Activated T-helper 1 cell treated with anti-CD3 and anti-CD28 coated beads, Interleukin-2, amount 50 U/mL, for 16 hours (primary cell): ENCODE data around the gene TSHZ3.

ENCODE experiments used
- DNase-seq, 2 donors: peaks; one replicate each; pipeline ENCODE4 v3.0.0-alpha.2; 2020; ENCODE audit warnings: low read depth in 1 of 2, low spot score in 1 of 2

Gene TSHZ3

DNA sequence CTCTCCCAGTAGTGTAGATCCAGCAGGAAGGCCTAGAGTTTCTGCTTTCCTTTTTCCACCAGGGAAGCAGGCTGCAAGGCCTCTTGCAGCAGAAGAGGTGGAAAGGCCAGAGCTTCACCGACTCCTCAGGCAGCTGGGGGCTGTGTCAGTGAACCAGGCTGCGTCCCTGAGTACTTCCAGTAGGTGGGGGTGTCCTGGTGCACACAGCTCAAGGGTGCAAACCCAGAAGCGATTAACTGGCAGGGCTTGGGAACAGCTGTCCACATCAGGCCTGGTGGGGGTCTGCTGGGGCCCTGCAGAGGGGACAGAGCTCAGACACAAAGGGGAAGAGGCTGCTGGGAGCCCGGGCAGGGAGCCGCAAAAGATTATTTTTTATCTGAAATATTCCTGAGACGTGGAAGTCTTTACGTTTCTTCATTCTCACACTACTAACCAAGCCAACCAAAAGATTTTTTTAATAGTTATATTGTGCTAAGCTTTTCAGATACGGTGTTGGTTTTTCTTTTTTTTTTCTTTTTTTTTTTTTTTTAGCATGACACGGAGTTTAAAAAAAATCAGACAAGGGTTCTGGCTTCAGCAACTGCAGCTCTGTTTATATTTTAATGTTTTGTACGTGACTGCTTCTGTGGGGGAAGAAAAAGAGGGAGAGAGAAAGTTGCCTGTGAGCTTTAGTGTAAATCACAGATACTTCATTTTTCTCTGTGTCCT lies 11.0 kb downstream of the TSHZ3 start:
- DNase-seq, result no peak

- no peak for DNase-seq
Measured at GRCh38 chr19:31337008-31337914, 12.0 kb downstream of the TSHZ3 start.

- DNase-seq, result no peak
Measured at GRCh38 chr19:31335716-31336115, 13.5 kb downstream of the TSHZ3 start.

DNA sequence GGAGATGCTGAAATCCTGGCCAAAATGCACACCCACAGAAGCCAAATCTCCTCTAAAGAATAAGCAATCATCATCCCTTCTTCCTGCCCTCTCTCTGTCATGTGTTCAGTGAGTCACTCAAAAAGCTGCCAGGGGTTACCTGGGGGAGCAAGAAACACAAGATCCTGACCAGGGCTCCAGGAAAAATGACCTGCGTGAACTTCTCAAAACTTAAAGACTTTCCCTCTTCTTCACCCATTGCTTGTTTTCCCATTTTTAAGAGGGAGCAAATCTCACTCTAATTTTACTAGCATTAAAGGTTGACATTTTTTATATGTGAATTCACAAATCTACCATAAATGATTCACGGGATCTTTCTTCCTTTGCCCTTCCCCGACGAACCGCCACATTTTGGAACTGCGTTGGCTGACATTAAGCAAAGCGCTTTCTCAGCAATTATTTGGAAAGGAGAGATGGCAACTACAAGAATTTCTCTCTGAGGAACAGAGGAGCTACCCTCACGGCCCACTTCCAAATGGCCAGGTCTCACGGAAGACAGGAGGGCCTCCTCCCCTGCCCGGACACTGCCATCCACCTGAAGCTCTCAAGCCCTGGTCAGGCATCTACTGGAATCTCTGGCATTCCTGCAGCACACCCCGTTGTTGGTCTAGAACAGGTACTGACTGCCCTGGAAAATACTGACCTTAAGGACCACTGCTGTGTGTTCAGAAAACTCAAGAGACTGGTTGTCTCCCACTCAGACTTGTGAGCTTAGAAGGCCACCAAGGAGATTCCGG lies 14.2 kb downstream of the TSHZ3 start:
- DNase-seq, result no peak

- DNase-seq, result no peak
Measured at GRCh38 chr19:31334101-31334848, 15.0 kb downstream of the TSHZ3 start.

DNA sequence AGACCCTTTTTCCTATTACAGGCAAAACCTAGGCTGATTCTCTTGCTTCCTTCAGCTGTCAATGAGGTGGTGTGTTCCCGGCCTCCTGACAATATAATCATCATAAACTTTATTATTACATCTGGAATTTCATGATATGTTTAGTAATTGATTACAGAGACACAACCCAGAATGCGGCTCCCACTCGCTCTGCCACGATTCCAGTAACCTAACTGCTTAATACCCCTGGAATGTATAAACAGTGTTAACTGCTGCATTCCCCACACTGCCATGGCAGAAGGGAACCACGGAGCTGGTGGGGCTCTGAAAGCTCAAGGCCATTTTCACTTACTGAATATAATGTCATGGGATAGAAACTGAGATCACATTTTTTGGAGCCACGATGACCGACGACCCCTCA lies 17.1 kb downstream of the TSHZ3 start:
- no peak for DNase-seq

GRCh38 chr19:31331536-31331935 lies 17.7 kb downstream of the TSHZ3 start:
- no peak for DNase-seq

- DNase-seq, result no peak
Measured at GRCh38 chr19:31330761-31331160, 18.5 kb downstream of the TSHZ3 start.

GRCh38 chr19:31330237-31330636 lies 19.0 kb downstream of the TSHZ3 start:
- no peak for DNase-seq

DNA sequence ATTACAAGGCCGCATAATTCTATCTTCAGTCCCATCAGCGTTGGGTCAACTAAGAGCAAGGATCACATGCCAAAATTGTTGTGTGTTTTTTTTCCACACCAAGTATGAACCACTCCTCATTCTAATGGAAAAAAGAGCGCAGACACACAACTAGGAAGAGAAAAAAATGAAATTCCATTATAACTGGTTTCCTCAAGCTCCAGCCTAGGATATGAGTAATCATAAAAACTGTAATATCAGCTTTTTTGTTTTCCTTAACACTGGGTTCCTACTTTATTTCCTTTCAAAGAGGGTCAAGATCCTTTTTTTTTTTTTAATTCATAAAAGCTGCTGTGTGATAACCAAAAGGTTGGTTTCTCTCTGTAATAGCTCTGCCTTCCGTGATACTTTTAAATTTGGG lies 19.4 kb downstream of the TSHZ3 start:
- DNase-seq, result no peak

DNA sequence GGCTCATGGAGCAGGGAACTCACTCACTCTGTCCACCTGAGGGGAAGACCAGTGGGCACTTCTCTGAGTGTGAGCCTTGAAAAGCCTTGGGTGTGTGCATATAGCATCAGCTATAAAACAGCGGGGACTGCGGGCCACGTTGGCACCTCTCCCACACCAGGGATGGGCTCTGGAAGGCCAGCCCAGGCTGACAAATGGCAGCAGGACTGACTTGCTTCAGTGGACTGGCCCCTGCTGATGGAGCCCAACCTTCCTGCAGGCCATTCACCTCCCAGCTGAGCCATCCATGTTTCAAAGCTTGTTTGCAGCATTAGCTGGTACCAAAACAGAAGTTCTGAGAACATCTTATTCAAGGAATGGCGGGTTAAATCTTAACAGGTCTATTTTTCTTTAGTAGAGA lies 21.0 kb downstream of the TSHZ3 start:
- DNase-seq, result no peak

GRCh38 chr19:31326329-31327028 lies 22.8 kb downstream of the TSHZ3 start:
- no peak for DNase-seq

DNA sequence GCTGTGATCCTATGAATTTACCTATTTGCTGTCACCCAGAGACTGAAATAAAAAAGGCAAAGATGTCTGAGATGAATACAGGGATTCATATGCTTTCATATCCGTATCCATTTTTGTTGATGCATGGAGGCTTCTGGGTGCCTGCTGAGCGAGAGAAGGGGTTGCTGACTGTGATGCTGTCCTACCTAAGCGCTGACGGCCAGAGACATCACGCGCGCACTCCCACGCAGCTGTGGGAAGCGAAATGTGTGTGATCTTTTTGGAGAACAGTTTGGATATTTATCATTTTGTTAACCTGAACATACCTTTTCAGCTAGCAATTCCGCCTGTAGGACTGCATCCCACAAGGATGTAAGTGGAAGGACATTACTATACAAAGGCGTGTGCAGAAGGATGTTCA lies 23.9 kb downstream of the TSHZ3 start:
- no peak for DNase-seq

DNA sequence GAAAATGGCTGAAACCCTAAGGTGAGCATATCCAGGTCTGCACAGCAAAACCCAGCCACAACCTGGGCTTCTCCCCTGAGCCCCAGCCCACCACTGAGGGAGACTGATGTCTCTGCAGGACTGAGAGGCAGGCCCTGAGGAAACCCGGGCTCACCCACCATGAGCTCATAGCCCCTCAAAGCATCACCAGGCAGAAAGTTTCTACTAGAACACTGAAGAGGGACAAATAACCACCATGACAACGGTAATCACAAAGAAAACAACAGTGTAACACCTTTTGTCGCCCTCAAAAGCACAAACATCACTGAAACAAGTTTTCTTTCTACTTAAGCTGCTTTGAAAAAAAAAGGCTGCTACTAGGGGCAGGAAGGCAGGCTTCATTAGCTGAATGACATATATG lies 29.8 kb downstream of the TSHZ3 start:
- no peak for DNase-seq

- DNase-seq, result no peak
Measured at GRCh38 chr19:31318790-31319425, 30.3 kb downstream of the TSHZ3 start.

DNA sequence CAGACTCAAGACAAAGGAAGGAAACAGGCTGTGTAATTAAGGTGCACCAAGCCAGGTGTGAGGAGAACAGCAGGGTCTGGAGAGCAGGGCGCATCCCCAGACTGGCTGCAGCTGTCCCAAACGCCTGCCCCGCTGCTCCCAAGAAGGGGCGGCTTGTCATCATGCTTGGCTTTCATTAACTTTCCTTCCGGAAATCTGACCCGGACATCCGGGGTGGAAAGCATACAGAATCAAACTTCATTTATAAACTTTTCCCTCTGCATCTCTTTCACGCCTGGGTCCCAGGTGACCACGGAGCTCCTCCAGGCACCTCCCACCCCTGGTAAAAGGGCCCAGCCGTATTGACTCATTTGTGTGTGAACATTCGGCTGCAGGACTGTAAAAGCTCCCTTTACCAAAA lies 31.7 kb downstream of the TSHZ3 start:
- DNase-seq, result no peak

GRCh38 chr19:31317093-31317492 lies 32.1 kb downstream of the TSHZ3 start:
- DNase-seq, result no peak

DNA sequence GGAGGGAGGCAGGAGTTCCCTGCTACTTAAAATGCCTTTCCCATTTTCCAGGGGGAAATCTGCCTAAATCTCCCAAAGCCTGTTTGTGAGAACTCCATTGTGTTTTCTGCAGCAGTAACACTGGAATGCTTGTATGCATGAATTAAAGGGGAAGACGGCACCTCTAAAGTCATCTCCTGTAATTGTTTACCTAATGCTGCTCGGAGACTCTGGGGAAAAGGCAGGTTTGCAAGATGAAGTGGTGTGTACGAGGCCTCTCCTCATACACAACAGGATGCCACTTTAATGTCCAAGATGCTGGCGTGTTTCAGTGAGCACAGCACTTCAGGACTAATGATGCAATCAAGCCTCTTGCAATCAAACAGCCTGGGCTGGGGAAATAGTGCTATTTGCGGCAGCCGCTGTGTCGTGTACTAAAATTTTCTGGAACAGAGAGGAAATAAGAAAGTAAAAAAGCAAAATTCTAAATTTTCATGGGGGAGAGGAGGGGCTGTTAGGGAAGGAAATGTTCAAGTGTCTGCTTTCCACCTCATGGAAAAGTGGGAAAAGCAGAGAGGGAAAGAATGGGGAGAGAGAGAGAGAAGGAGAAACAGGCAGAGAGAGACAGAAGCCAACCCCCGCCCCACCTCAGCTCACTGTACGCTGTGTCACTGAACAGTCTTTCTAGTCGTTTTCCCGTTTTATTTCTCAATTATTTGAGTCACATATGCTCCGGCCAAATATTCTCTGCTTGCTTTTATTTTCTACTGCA lies 32.9 kb downstream of the TSHZ3 start:
- DNase-seq, result no peak

DNA sequence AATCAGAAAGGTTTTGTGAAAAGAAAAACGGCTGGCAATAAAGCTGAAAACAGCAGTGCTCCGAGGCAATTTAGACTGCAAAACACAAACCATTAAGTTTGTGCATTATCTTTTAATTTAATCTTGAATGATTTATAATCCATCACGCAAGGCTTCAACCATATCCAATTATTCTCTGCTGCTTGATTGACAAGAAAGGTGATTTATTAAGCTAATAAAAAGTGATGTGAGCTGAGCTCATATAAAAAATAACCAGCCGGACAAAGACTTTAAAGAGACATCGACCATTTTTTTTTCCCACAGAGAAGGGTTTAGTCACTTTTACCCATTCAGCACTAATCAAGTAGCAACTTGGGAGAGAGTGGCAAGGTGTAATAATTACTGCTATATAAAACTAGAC lies 33.6 kb downstream of the TSHZ3 start:
- DNase-seq, result no peak
